Caco-2 (cell line): Measurements from ENCODE around the gene B4GALT7. TPM values are rescaled to one million over a fixed set of nuclear protein-coding genes. Genes with fewer than 3 reads are reported as not detected.

Experiments used
- BruUV-seq: library from RNA; stranded (reverse); fragments of 400-500 nt; replicated peaks from 2 replicates; lab custom pipeline; 2021; lab: Mats Ljungman, UMichigan
- CTCF ChIA-PET: fragments of 300-600 bp; sonication (Branson Sonifier 250); formaldehyde crosslinking; loops from one replicate; lab custom pipeline; 2022; ENCODE audit warnings: antibody characterized with exemption; lab: Charles Lee
- POLR2A ChIA-PET: fragments of 300-600 bp; sonication (Branson Sonifier 250); formaldehyde crosslinking; loops from one replicate; lab custom pipeline; 2022; ENCODE audit warnings: antibody characterized with exemption; lab: Charles Lee
- DNase-seq, 2 experiments: peaks; one replicate each; pipeline versions ENCODE4 v3.0.0 to v3.0.0-alpha.2; 2020 to 2022
- H3K27me3 ChIP-seq: replicated peaks from 2 replicates; pipeline ENCODE4 v1.6.0; 2011; ENCODE audit warnings: low read length; ENCODE audit not compliant: control insufficient read depth, insufficient read depth
- H3K36me3 ChIP-seq: 2 replicates; pipeline ENCODE4 v1.5.1; 2011; ENCODE audit warnings: low read length; ENCODE audit not compliant: control insufficient read depth, insufficient read depth
- H3K4me1 ChIP-seq: fragments of 250-450 bp; sonication (Bioruptor Pico); 2 replicates; pipeline ENCODE4 v1.5.1; 2020; ENCODE audit warnings: mild to moderate bottlenecking
- H3K4me3 ChIP-seq: 2 replicates; pipeline ENCODE4 v1.5.1; 2011; ENCODE audit warnings: low read depth, mild to moderate bottlenecking, control low read depth, low read length
- H3K9me3 ChIP-seq: fragments of 250-450 bp; sonication (Bioruptor Pico); 2 replicates; pipeline ENCODE4 v1.5.1; 2020; ENCODE audit warnings: mild to moderate bottlenecking, moderate library complexity
- H3K27ac Mint-ChIP-seq: one replicate; pipeline ENCODE4 v1.8.0; 2022; ENCODE audit warnings: mixed read lengths; ENCODE audit not compliant: unreplicated experiment
- H3K27me3 Mint-ChIP-seq: one replicate; pipeline ENCODE4 v1.8.0; 2022; ENCODE audit warnings: mixed read lengths; ENCODE audit not compliant: insufficient read depth, unreplicated experiment
- H3K36me3 Mint-ChIP-seq: one replicate; pipeline ENCODE4 v1.8.0; 2022; ENCODE audit warnings: mild to moderate bottlenecking, mixed read lengths; ENCODE audit not compliant: insufficient read depth, unreplicated experiment
- H3K4me1 Mint-ChIP-seq: one replicate; pipeline ENCODE4 v1.8.0; 2022; ENCODE audit warnings: low read depth, mixed read lengths; ENCODE audit not compliant: unreplicated experiment
- H3K4me3 Mint-ChIP-seq: one replicate; pipeline ENCODE4 v1.8.0; 2022; ENCODE audit warnings: mild to moderate bottlenecking, moderate library complexity, mixed read lengths; ENCODE audit not compliant: unreplicated experiment
- H3K9me3 Mint-ChIP-seq: one replicate; pipeline ENCODE4 v1.8.0; 2022; ENCODE audit warnings: mixed read lengths; ENCODE audit not compliant: unreplicated experiment
- intact Hi-C: fragments of 100-400 bp; cut with micrococcal nuclease; formaldehyde crosslinking; loops from one replicate; pipeline ENCODE4 v1.10.0; 2022; ENCODE audit not compliant: unreplicated experiment
- total RNA-seq: library from RNA; stranded (reverse); gene quantifications from 2 replicates; pipeline ENCODE4 v1.2.3, GENCODE V29; 2022
- TF ChIP-seq, protein P1 (sequence below), 2 experiments: fragments of 200-600 bp in 1 of 2; IDR thresholded peaks; 1 replicate in 1 of 2; 2 replicates in 1 of 2; pipeline versions ENCODE4 v1.5.1 to v1.8.0; 2011 to 2022; ENCODE audit warnings: antibody characterized with exemption in 1 of 2, control low read depth in 1 of 2, inconsistent platforms in 1 of 2, low read depth in 1 of 2, low read length in 1 of 2, mild to moderate bottlenecking in 1 of 2, moderate library complexity in 1 of 2; ENCODE audit not compliant: insufficient read depth in 1 of 2, severe bottlenecking in 1 of 2, unreplicated experiment in 1 of 2

The B4GALT7 gene
- total RNA-seq, 1 experiment from 2014 or later: 30.0 TPM

DNA sequence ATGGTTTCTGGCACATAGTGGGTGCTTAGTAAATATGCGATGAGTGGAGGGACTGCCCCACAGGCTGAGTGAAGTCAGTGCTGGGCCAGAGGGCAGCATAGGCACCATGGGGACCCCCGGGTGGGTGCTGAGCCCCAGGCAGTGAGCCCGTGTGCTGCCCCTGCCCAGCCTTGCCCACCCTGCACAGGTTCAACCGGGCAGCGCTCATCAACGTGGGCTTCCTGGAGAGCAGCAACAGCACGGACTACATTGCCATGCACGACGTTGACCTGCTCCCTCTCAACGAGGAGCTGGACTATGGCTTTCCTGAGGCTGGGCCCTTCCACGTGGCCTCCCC lies 7.2 kb downstream of the B4GALT7 start:
- no peaks in the 10 kb centered on the region for H3K9me3 Mint-ChIP-seq
- Histone ChIP-seq H3K36me3 (no peaks in the 10 kb centered on the region), H3K27me3 (no peaks in the 10 kb centered on the region), H3K9me3 (no peaks in the 10 kb centered on the region), H3K4me3 (no peak overlapping the region), H3K4me1 (no peaks in the 10 kb centered on the region)
- H3K27me3 Mint-ChIP-seq: no peaks in the 10 kb centered on the region
- no TSS peak for BruUV-seq
- peaks cover 5% of the 10 kb centered on the region for H3K4me1 Mint-ChIP-seq
- DNase-seq: no peak
- no peak overlapping the region for H3K4me3 Mint-ChIP-seq
- TF ChIP-seq, protein P1, sequence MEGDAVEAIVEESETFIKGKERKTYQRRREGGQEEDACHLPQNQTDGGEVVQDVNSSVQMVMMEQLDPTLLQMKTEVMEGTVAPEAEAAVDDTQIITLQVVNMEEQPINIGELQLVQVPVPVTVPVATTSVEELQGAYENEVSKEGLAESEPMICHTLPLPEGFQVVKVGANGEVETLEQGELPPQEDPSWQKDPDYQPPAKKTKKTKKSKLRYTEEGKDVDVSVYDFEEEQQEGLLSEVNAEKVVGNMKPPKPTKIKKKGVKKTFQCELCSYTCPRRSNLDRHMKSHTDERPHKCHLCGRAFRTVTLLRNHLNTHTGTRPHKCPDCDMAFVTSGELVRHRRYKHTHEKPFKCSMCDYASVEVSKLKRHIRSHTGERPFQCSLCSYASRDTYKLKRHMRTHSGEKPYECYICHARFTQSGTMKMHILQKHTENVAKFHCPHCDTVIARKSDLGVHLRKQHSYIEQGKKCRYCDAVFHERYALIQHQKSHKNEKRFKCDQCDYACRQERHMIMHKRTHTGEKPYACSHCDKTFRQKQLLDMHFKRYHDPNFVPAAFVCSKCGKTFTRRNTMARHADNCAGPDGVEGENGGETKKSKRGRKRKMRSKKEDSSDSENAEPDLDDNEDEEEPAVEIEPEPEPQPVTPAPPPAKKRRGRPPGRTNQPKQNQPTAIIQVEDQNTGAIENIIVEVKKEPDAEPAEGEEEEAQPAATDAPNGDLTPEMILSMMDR (IDR thresholded peaks at IDR 0.05; ENCODE audit: insufficient read depth in 1 of 2, low read depth in 1 of 2, low read length in 1 of 2, severe bottlenecking in 1 of 2, unreplicated experiment in 1 of 2): no peak
- no peak overlapping the region for H3K27ac Mint-ChIP-seq
- ChIA-PET POLR2A (interaction anchor here (0.6 kb wide), 1 partner anchor 455 kb away, joined by 3 read pairs; no protein-coding TSS in a partner anchor), CTCF (interaction anchor here (0.5 to 1.7 kb wide), 8 partner anchors 8 to 469 kb away, joined by 3 to 7 read pairs (median 4); partner anchors contain the start of gene TMED9)
- H3K36me3 Mint-ChIP-seq: peaks cover 47% of the 10 kb centered on the region
- intact Hi-C loops: no loop called here

DNA sequence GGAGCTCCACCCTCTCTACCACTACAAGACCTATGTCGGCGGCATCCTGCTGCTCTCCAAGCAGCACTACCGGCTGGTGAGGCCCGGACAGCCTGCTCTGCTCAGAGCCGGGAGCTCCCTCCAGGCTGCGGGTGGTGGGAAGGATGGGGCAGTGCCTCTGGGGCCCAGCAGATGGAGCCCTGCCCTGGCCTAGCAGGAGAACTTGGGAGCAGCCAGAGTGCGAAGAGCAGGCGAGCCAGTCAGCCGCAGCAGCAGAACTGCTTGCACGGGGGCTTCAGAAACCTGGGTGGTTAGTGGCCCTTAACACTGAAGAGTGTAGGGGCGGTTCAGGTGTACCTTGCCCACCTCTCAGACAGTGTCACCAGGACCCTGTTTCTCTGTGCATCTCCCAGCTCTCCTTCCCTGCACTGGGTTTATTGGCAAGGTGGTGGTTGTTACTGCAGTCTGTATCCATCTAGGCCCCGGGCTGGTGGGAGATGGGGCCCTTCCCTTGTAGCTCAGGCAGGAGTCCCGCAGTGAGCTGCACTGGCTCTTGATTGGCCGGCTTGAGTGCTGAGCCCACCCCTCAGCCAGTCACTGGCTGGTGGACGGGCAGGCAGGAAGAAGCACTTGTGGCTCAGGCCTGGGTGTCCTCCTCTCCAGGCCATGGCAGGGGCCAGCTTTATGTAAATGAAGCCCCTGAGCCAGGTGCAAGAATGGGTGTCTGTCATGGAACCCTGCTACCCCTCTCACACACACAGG lies 7.7 kb downstream of the B4GALT7 start:
- H3K27me3 Mint-ChIP-seq: no peaks in the 10 kb centered on the region
- BruUV-seq: no TSS peak

More for the DNA sequence above, 7.7 kb downstream of the B4GALT7 start:
- Mint-ChIP-seq H3K9me3 (no peaks in the 10 kb centered on the region), H3K4me1 (peaks cover 5% of the 10 kb centered on the region), H3K36me3 (peaks cover 48% of the 10 kb centered on the region), H3K27ac (no peak overlapping the region), H3K4me3 (no peak overlapping the region)
- POLR2A ChIA-PET: interaction anchor here (0.6 kb wide), 1 partner anchor 455 kb away, joined by 3 read pairs; no protein-coding TSS in a partner anchor
- intact Hi-C loops: no loop called here
- Histone ChIP-seq H3K4me1 (no peaks in the 10 kb centered on the region), H3K4me3 (no peak overlapping the region), H3K9me3 (no peaks in the 10 kb centered on the region), H3K36me3 (no peaks in the 10 kb centered on the region), H3K27me3 (no peaks in the 10 kb centered on the region)
- CTCF ChIA-PET: interaction anchor here (0.5 to 1.7 kb wide), 8 partner anchors 8 to 468 kb away, joined by 3 to 7 read pairs (median 4); partner anchors contain the start of gene TMED9
- peak; percentile 88 to 90 for DNase-seq
- TF ChIP-seq, protein P1 (IDR thresholded peaks at IDR 0.05; ENCODE audit: insufficient read depth in 1 of 2, low read depth in 1 of 2, low read length in 1 of 2, severe bottlenecking in 1 of 2, unreplicated experiment in 1 of 2): peak; percentile 87 to 96
